CD14-positive monocyte (primary cell): Measurements from ENCODE around the gene CEP83. TPM values are rescaled to one million over a fixed set of nuclear protein-coding genes. Genes with fewer than 3 reads are reported as not detected.

Source experiments
- DNase-seq, 3 donors: peaks; one replicate each; pipeline ENCODE4 v3.0.0-alpha.2; 2011 to 2022
- H2AFZ ChIP-seq: 2 replicates; pipeline ENCODE4 v1.6.0; 2012; ENCODE audit warnings: mild to moderate bottlenecking, low read depth, low read length, inconsistent platforms; ENCODE audit not compliant: insufficient read depth, poor library complexity, severe bottlenecking
- H3K27ac ChIP-seq, 2 donors: 1 replicate in 1 of 2; 2 replicates in 1 of 2; pipeline ENCODE4 v1.5.1; 2012 to 2013; ENCODE audit warnings: low read length in 2 of 2, control low read depth in 1 of 2, inconsistent platforms in 1 of 2, low read depth in 1 of 2, mild to moderate bottlenecking in 1 of 2
- H3K27me3 ChIP-seq, 2 donors: one replicate each; pipeline versions ENCODE4 v1.6.0 to v1.6.1; 2011 to 2013; ENCODE audit warnings: low read length in 2 of 2; ENCODE audit not compliant: control insufficient read depth in 2 of 2, insufficient read depth in 2 of 2
- H3K36me3 ChIP-seq, 2 donors: replicated peaks in 1 of 2; 1 replicate in 1 of 2; 2 replicates in 1 of 2; pipeline versions ENCODE4 v1.5.1 to v1.6.1; 2012 to 2013; ENCODE audit warnings: low read length in 2 of 2, control low read depth in 1 of 2, inconsistent platforms in 1 of 2, mild to moderate bottlenecking in 1 of 2; ENCODE audit not compliant: insufficient read depth in 2 of 2, control insufficient read depth in 1 of 2
- H3K4me1 ChIP-seq, 2 donors: 1 replicate in 1 of 2; 2 replicates in 1 of 2; pipeline versions ENCODE4 v1.5.1 to v1.6.1; 2012 to 2013; ENCODE audit warnings: low read length in 2 of 2, control low read depth in 1 of 2, inconsistent platforms in 1 of 2, mild to moderate bottlenecking in 1 of 2, moderate library complexity in 1 of 2; ENCODE audit not compliant: insufficient read depth in 2 of 2, control insufficient read depth in 1 of 2
- H3K4me2 ChIP-seq: replicated peaks from 2 replicates; pipeline ENCODE3; 2012; ENCODE audit warnings: low read length, moderate library complexity, mild to moderate bottlenecking; ENCODE audit not compliant: poor library complexity, severe bottlenecking; ENCODE audit errors: extremely low read depth
- H3K4me3 ChIP-seq, 3 experiments: fragments of 200-600 bp in 1 of 3; sonication (generic) in 1 of 3; replicated peaks in 1 of 3; 1 replicate in 2 of 3; 2 replicates in 1 of 3; pipeline ENCODE4 v1.5.1; 2011 to 2013; ENCODE audit warnings: low read length in 3 of 3, mild to moderate bottlenecking in 3 of 3, control low read depth in 2 of 3, low read depth in 2 of 3, inconsistent platforms in 1 of 3, moderate library complexity in 1 of 3
- H3K79me2 ChIP-seq: 2 replicates; pipeline ENCODE4 v1.6.0; 2012; ENCODE audit warnings: mild to moderate bottlenecking, control low read depth, inconsistent platforms, low read length, moderate library complexity; ENCODE audit not compliant: insufficient read depth
- H3K9ac ChIP-seq: 2 replicates; pipeline ENCODE4 v1.6.0; 2017; ENCODE audit warnings: low read length, mild to moderate bottlenecking; ENCODE audit not compliant: insufficient read depth, poor library complexity, severe bottlenecking
- H3K9me3 ChIP-seq, 2 donors: replicated peaks in 1 of 2; 1 replicate in 1 of 2; 2 replicates in 1 of 2; pipeline versions ENCODE4 v1.5.1 to v1.6.1; 2012 to 2013; ENCODE audit warnings: low read length in 2 of 2, control low read depth in 1 of 2; ENCODE audit not compliant: control insufficient read depth in 1 of 2, insufficient read depth in 1 of 2
- H4K20me1 ChIP-seq: 2 replicates; pipeline ENCODE4 v1.6.0; 2012; ENCODE audit warnings: mild to moderate bottlenecking, low read length, control low read depth, moderate library complexity; ENCODE audit not compliant: insufficient read depth
- H3K27ac Mint-ChIP-seq, 7 donors: one replicate each; pipeline ENCODE4 v1.8.0; 2020; ENCODE audit warnings: mild to moderate bottlenecking in 7 of 7, mixed read lengths in 7 of 7, moderate library complexity in 6 of 7, inconsistent platforms in 2 of 7
- H3K27me3 Mint-ChIP-seq, 3 donors: one replicate each; pipeline ENCODE4 v1.8.0; 2021 to 2022; ENCODE audit warnings: low read depth in 3 of 3, mild to moderate bottlenecking in 3 of 3, mixed read lengths in 3 of 3, moderate library complexity in 3 of 3, inconsistent platforms in 1 of 3
- H3K36me3 Mint-ChIP-seq, 2 donors: one replicate each; pipeline ENCODE4 v1.8.0; 2020; ENCODE audit warnings: mixed read lengths in 2 of 2, inconsistent platforms in 1 of 2, mild to moderate bottlenecking in 1 of 2
- H3K4me1 Mint-ChIP-seq: one replicate; pipeline ENCODE4 v1.8.0; 2020; ENCODE audit warnings: mild to moderate bottlenecking, mixed read lengths
- H3K4me3 Mint-ChIP-seq, 2 donors: one replicate each; pipeline ENCODE4 v1.8.0; 2020; ENCODE audit warnings: mild to moderate bottlenecking in 2 of 2, mixed read lengths in 2 of 2, moderate library complexity in 1 of 2
- H3K9me3 Mint-ChIP-seq, 7 donors: one replicate each; pipeline ENCODE4 v1.8.0; 2020 to 2022; ENCODE audit warnings: mixed read lengths in 7 of 7, mild to moderate bottlenecking in 6 of 7, moderate library complexity in 6 of 7, inconsistent platforms in 2 of 7
- WGBS: methylation state at CpG from one replicate; pipeline ENCODE4 v1.1.5; 2013; ENCODE audit warnings: missing lambda C conversion rate; ENCODE audit not compliant: insufficient coverage; 5-methylcytosine and 5-hydroxymethylcytosine counted together
- intact Hi-C, 2 donors: fragments of 100-400 bp; cut with micrococcal nuclease; formaldehyde crosslinking; loops; one replicate each; pipeline versions ENCODE4 v1.15.0 to v1.15.1; 2023
- polyA plus RNA-seq, 3 donors: library from polyadenylated mRNA; depleted of rRNA in 1 of 3; unstranded in 2 of 3; stranded (reverse) in 1 of 3; fragments of 300-500 nt in 2 of 3; fragments of >200 nt in 1 of 3; fragmentation: Illumina TruSeq in 2 of 3; gene quantifications; 1 replicate in 2 of 3; 2 replicates in 1 of 3; pipeline ENCODE4 v1.2.3, GENCODE V29; 2012 to 2021
- TF ChIP-seq, protein P1 (sequence below): fragments of 200-600 bp; IDR thresholded peaks from one replicate; pipeline ENCODE4 v1.8.0; 2022; ENCODE audit warnings: antibody characterized with exemption, mild to moderate bottlenecking

The CEP83 gene
- polyA plus RNA-seq, 3 donors: 0.73 to 3.1 (median 1.0) TPM

- H3K4me3 Mint-ChIP-seq: no peak overlapping the region
- H3K27me3 Mint-ChIP-seq: no peaks in the 10 kb centered on the region
- H3K79me2 ChIP-seq: no peaks in the 10 kb centered on the region
- H3K4me2 ChIP-seq: no peak overlapping the region
- TF ChIP-seq, protein P1, sequence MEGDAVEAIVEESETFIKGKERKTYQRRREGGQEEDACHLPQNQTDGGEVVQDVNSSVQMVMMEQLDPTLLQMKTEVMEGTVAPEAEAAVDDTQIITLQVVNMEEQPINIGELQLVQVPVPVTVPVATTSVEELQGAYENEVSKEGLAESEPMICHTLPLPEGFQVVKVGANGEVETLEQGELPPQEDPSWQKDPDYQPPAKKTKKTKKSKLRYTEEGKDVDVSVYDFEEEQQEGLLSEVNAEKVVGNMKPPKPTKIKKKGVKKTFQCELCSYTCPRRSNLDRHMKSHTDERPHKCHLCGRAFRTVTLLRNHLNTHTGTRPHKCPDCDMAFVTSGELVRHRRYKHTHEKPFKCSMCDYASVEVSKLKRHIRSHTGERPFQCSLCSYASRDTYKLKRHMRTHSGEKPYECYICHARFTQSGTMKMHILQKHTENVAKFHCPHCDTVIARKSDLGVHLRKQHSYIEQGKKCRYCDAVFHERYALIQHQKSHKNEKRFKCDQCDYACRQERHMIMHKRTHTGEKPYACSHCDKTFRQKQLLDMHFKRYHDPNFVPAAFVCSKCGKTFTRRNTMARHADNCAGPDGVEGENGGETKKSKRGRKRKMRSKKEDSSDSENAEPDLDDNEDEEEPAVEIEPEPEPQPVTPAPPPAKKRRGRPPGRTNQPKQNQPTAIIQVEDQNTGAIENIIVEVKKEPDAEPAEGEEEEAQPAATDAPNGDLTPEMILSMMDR: no peak
- peaks cover 27 to 61% of the 10 kb centered on the region in 2 donors for H3K36me3 ChIP-seq
- WGBS: no CpG with 5 or more reads among the region's 6 CpGs
- peaks cover 43% of the 10 kb centered on the region for H3K4me1 Mint-ChIP-seq
- no peak overlapping the region for H2AFZ ChIP-seq
- H3K4me1 ChIP-seq: peaks cover 30 to 40% of the 10 kb centered on the region in 2 donors
- no peaks in the 10 kb centered on the region for H3K9me3 ChIP-seq
- H4K20me1 ChIP-seq: no peaks in the 10 kb centered on the region
- no peak overlapping the region for H3K9ac ChIP-seq
- no peaks in the 10 kb centered on the region for H3K9me3 Mint-ChIP-seq
- no peaks in the 10 kb centered on the region for H3K27me3 ChIP-seq
- no peak overlapping the region for H3K4me3 ChIP-seq
- DNase-seq: peak in 1 of 3 donors; percentile 17
- H3K27ac ChIP-seq: peak overlapping the region in 1 of 2 donors; percentile 30
- peak overlapping the region in 5 of 7 donors; percentile 19 to 87 (median 32) for H3K27ac Mint-ChIP-seq
- intact Hi-C loops: no loop called here
- peaks cover 58 to 75% of the 10 kb centered on the region in 2 donors for H3K36me3 Mint-ChIP-seq
Observed at GRCh38 chr12:94271351-94271750, 188.3 kb downstream of the CEP83 start.

DNA sequence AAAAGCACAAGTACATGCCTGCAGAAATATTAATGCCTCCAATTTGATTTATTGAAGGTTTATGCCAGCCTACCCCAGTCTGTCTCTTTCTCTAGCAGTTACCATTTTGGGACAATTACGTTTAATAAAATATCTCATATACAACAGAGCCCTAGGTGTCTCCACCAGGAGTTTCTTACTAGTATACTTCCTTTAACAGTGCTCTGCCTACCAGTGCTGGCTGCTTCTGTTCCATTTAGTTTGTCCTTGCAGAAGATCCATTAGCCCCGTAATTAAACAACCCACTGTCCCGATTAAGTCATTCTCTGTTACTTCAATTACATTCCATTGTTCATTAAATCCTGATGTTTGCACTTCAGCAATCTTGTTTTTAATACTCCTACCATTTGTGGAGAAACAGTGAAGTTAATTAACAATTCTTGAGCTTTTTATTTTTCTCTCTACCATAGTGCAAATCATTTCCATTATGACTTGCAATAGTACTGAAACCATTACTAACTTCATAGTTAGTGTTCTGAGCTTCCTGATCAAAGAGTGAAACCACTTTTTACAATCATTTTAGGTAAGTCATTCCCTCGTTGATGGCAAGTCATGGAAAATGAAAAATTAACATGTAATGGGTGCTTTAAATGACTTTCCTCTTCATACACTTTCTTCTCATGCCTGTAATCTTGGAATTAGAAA is 190.2 kb downstream of the CEP83 start:
- intact Hi-C loops: loop anchor here (10.0 kb wide), 2 partner anchors 115 to 125 kb away; partner anchors contain the start of gene PLXNC1 (in 1 of the 2)
- H3K79me2 ChIP-seq: no peaks in the 10 kb centered on the region
- H3K9me3 Mint-ChIP-seq: peaks cover 0 to 4% (median 0%) of the 10 kb centered on the region in 7 donors
- no peak overlapping the region for H3K9ac ChIP-seq
- peaks cover 56% of the 10 kb centered on the region for H3K4me1 Mint-ChIP-seq
- H3K4me3 ChIP-seq: no peak overlapping the region
- no peaks in the 10 kb centered on the region for H3K27me3 Mint-ChIP-seq
- peaks cover 48 to 57% of the 10 kb centered on the region in 2 donors for H3K4me1 ChIP-seq
- WGBS: 100% methylated on average over 1 of the region's 4 CpGs
- no peak for DNase-seq
- H3K27me3 ChIP-seq: no peaks in the 10 kb centered on the region
- H3K27ac Mint-ChIP-seq: no peak overlapping the region
- no peaks in the 10 kb centered on the region for H3K9me3 ChIP-seq
- no peak overlapping the region for H2AFZ ChIP-seq
- H3K36me3 Mint-ChIP-seq: peaks cover 66 to 79% of the 10 kb centered on the region in 2 donors
- no peak overlapping the region for H3K4me2 ChIP-seq
- no peaks in the 10 kb centered on the region for H4K20me1 ChIP-seq
- H3K4me3 Mint-ChIP-seq: no peak overlapping the region
- peaks cover 22 to 60% of the 10 kb centered on the region in 2 donors for H3K36me3 ChIP-seq
- TF ChIP-seq, protein P1: no peak
- H3K27ac ChIP-seq: no peak overlapping the region
